MM.1S (cell line): ENCODE data around the gene HIVEP1.
A peak's percentile ranks its signal among the peaks of the same experiment; 100 is the strongest.

Source experiments
- DNase-seq: peaks from one replicate; pipeline ENCODE4 v3.0.0-alpha.2; 2015
- H2AFZ ChIP-seq: fragments of 300-600 bp; sonication (generic); 2 replicates; pipeline ENCODE4 v1.6.0; 2016; ENCODE audit warnings: antibody characterized with exemption, low read length
- H3F3A ChIP-seq: fragments of 300-600 bp; sonication (generic); 2 replicates; pipeline ENCODE4 v1.6.1; 2016; ENCODE audit warnings: mild to moderate bottlenecking, antibody characterized with exemption, low read length, moderate library complexity, mixed read lengths; ENCODE audit not compliant: insufficient read depth
- H3K27ac ChIP-seq: fragments of 300-600 bp; sonication (generic); 2 replicates; pipeline ENCODE4 v1.5.1; 2016; ENCODE audit warnings: mild to moderate bottlenecking, low read length
- H3K27me3 ChIP-seq: fragments of 300-600 bp; sonication (generic); replicated peaks from 2 replicates; pipeline ENCODE4 v1.6.0; 2016; ENCODE audit warnings: low read length; ENCODE audit not compliant: insufficient read depth
- H3K36me3 ChIP-seq: fragments of 300-600 bp; sonication (generic); replicated peaks from 2 replicates; pipeline ENCODE4 v1.6.1; 2016; ENCODE audit warnings: mild to moderate bottlenecking, low read length, mixed read lengths; ENCODE audit not compliant: insufficient read depth
- H3K4me1 ChIP-seq: fragments of 300-600 bp; sonication (generic); 2 replicates; pipeline ENCODE4 v1.6.1; 2016; ENCODE audit warnings: low read length, mixed read lengths
- H3K4me2 ChIP-seq: fragments of 300-600 bp; sonication (generic); 2 replicates; pipeline ENCODE4 v1.6.0; 2016; ENCODE audit warnings: low read depth, low read length
- H3K4me3 ChIP-seq: fragments of 300-600 bp; sonication (generic); 2 replicates; pipeline ENCODE4 v1.5.1; 2016; ENCODE audit warnings: low read length, mixed read lengths
- H3K79me2 ChIP-seq: fragments of 300-600 bp; sonication (generic); 2 replicates; pipeline ENCODE4 v1.6.1; 2016; ENCODE audit warnings: mixed run types, low read length, mixed read lengths
- H3K9ac ChIP-seq: fragments of 300-600 bp; sonication (generic); 2 replicates; pipeline ENCODE4 v1.6.1; 2016; ENCODE audit warnings: low read length, mixed read lengths
- H3K9me2 ChIP-seq: fragments of 300-600 bp; sonication (generic); replicated peaks from 2 replicates; pipeline ENCODE4 v1.6.1; 2016; ENCODE audit warnings: mild to moderate bottlenecking, low read length, mixed read lengths; ENCODE audit not compliant: insufficient read depth
- H3K9me3 ChIP-seq: fragments of 300-600 bp; sonication (generic); replicated peaks from 2 replicates; pipeline ENCODE4 v1.6.1; 2016; ENCODE audit warnings: mild to moderate bottlenecking, low read length, mixed read lengths; ENCODE audit not compliant: insufficient read depth
- H4K20me1 ChIP-seq: fragments of 300-600 bp; sonication (generic); 2 replicates; pipeline ENCODE4 v1.6.1; 2016; ENCODE audit warnings: mild to moderate bottlenecking, low read length, moderate library complexity, mixed read lengths; ENCODE audit not compliant: insufficient read depth
- CTCF ChIP-seq: fragments of 300-600 bp; sonication (generic); IDR thresholded peaks from 2 replicates; pipeline ENCODE4 v1.5.1; 2016; ENCODE audit warnings: antibody characterized with exemption, low read length, mixed read lengths
- EZH2 ChIP-seq: fragments of 300-600 bp; sonication (generic); optimal IDR thresholded peaks from 2 replicates; pipeline ENCODE3; 2017; ENCODE audit warnings: low read depth, mild to moderate bottlenecking, antibody characterized with exemption, low read length, mixed read lengths
- EZH2phosphoT487 ChIP-seq: fragments of 300-600 bp; sonication (generic); IDR thresholded peaks from 2 replicates; pipeline ENCODE4 v1.6.1; 2018; ENCODE audit warnings: antibody characterized with exemption, low read length

HIVEP1 gene

DNA sequence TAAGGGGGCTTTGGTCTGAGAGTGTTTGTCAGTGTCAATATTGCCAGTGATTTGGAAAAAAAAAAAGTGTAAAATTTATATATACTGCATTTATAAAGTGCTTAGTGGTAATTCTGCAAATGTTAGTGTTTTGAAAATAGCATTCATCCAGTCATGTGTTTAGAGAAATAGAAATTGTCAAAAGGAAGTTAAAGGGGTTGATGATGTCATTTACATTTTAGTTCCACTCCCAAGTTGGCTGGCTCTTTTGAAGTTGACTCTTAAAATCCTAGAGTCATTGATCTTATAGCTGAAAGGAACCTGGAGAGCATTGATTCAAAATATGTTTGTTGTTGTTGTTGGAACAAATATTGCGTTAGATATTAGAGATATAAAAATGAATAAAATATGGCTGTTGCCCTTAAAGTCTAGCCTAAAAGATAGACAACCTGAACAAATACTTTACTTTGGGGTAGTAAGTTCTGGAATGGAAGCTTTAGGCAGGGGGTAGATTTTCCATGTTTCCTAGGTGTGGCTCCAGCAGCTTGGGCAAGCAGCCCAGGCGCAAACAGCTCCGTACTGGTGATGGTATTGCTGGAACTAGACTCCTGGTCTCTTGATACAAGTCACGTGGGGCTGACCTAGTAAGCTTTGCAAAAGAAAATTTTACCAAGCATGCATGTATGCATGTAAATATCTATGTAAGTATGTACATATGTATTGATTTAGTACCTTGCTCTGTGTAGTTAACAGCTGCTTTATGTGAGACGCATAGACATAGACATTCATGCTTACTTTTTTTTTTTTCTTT, 46.3 kb downstream of the HIVEP1 start:
- Histone ChIP-seq H3K79me2 (peaks cover 85% of the 10 kb centered on the region), H3K27me3 (no peaks in the 10 kb centered on the region), H3K4me2 (no peak overlapping the region), H3F3A (peaks cover 4% of the 10 kb centered on the region; the same call in 1 of the 2 replicates), H3K9ac (no peak overlapping the region), H2AFZ (no peak overlapping the region), H3K4me3 (no peak overlapping the region), H3K27ac (no peak overlapping the region), H3K36me3 (no peaks in the 10 kb centered on the region; the same call in 1 of the 2 replicates), H3K4me1 (peaks cover 40% of the 10 kb centered on the region), H3K9me3 (no peaks in the 10 kb centered on the region), H3K9me2 (no peaks in the 10 kb centered on the region), H4K20me1 (no peaks in the 10 kb centered on the region)
- TF ChIP-seq EZH2, result no peak
- no peak for TF ChIP-seq EZH2phosphoT487
- TF ChIP-seq CTCF, result no peak
- no peak for DNase-seq

GRCh38 chr6:12060780-12061609, 48.9 kb downstream of the HIVEP1 start:
- no peaks in the 10 kb centered on the region for H4K20me1 ChIP-seq
- peak; percentile 95 for DNase-seq
- H2AFZ ChIP-seq, result no peak overlapping the region
- TF ChIP-seq EZH2phosphoT487 (no peak), CTCF (no peak)
- H3F3A ChIP-seq, result peaks cover 6% of the 10 kb centered on the region; the same call in 1 of the 2 replicates
- H3K9ac ChIP-seq, result peak overlapping the region; percentile 89
- peak overlapping the region; percentile 60 for H3K4me3 ChIP-seq
- no peaks in the 10 kb centered on the region for H3K9me2 ChIP-seq
- H3K4me1 ChIP-seq, result peaks cover 32% of the 10 kb centered on the region
- no peaks in the 10 kb centered on the region for H3K36me3 ChIP-seq
- peak overlapping the region; percentile 89 for H3K27ac ChIP-seq
- no peaks in the 10 kb centered on the region for H3K27me3 ChIP-seq
- no peaks in the 10 kb centered on the region for H3K9me3 ChIP-seq
- H3K4me2 ChIP-seq, result peak overlapping the region; percentile 97
- peaks cover 86% of the 10 kb centered on the region for H3K79me2 ChIP-seq

DNA sequence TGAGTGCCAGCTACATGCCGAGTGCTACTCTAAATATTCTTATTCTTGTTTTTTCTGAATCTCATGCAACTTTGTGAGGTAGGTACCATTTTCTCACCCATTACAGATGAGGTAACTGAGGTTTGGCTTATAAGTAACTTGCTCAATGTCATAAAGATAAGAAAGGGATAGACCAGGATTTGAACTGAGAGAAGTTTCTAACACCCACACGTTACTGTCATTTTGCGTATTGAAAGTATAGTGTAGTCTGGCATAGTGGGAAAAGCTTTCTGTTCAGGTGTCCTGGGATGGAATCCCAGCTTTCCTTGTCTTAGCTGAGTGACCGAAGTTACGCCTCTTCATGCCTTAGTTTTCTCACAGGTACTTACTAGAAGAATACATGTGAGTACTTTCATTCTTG, 50.5 kb downstream of the HIVEP1 start:
- Histone ChIP-seq H3K4me2 (no peak overlapping the region), H3K4me1 (peaks cover 32% of the 10 kb centered on the region), H3K79me2 (peaks cover 85% of the 10 kb centered on the region), H3K27ac (no peak overlapping the region), H3K9ac (no peak overlapping the region), H3F3A (peaks cover 9% of the 10 kb centered on the region; the same call in 1 of the 2 replicates), H3K4me3 (no peak overlapping the region), H3K27me3 (no peaks in the 10 kb centered on the region), H3K9me2 (no peaks in the 10 kb centered on the region), H2AFZ (no peak overlapping the region), H3K36me3 (no peaks in the 10 kb centered on the region), H4K20me1 (no peaks in the 10 kb centered on the region), H3K9me3 (no peaks in the 10 kb centered on the region)
- no peak for TF ChIP-seq EZH2phosphoT487
- no peak for DNase-seq
